Measurements from ENCODE around the gene CCDC30. TPM values are rescaled to one million over a fixed set of nuclear protein-coding genes. Genes with fewer than 3 reads are reported as not detected.
"Not testable (repeated sequence)": the region's sequence is repeated elsewhere in the genome, so short reads cannot be mapped to it uniquely, and the experiment has no call there.

Gene CCDC30
- total RNA-seq, 1 donor from 2014 or later, result 1.8 TPM

- no peak for DNase-seq (ENCODE audit: low read depth)
- H3K27me3 ChIP-seq (ENCODE audit: control insufficient read depth, insufficient read depth, low read length), result no peaks in the 10 kb centered on the region
- no peaks in the 10 kb centered on the region for H3K36me3 ChIP-seq (ENCODE audit: control insufficient read depth, insufficient read depth, low read length)
- no peak overlapping the region for H3K4me3 ChIP-seq (ENCODE audit: low read depth, low read length)
- no peak for TF ChIP-seq CTCF (IDR thresholded peaks at IDR 0.05; ENCODE audit: insufficient read depth, low read length, poor library complexity, severe bottlenecking)
Measured at GRCh38 chr1:42469727-42470126, 6.6 kb downstream of the CCDC30 start.

GRCh38 chr1:42476605-42477004, 13.5 kb downstream of the CCDC30 start:
- TF ChIP-seq CTCF (IDR thresholded peaks at IDR 0.05; ENCODE audit: insufficient read depth, low read length, poor library complexity, severe bottlenecking), result no peak
- Histone ChIP-seq H3K27me3 (ENCODE audit: control insufficient read depth, insufficient read depth, low read length) (no peaks in the 10 kb centered on the region), H3K4me3 (ENCODE audit: low read depth, low read length) (no peak overlapping the region), H3K36me3 (ENCODE audit: control insufficient read depth, insufficient read depth, low read length) (no peaks in the 10 kb centered on the region)
- DNase-seq (ENCODE audit: low read depth), result no peak

GRCh38 chr1:42477354-42477753, 14.3 kb downstream of the CCDC30 start:
- DNase-seq (ENCODE audit: low read depth); H3K36me3 ChIP-seq (ENCODE audit: control insufficient read depth, insufficient read depth, low read length); H3K27me3 ChIP-seq (ENCODE audit: control insufficient read depth, insufficient read depth, low read length); H3K4me3 ChIP-seq (ENCODE audit: low read depth, low read length): not testable (repeated sequence)

- TF ChIP-seq CTCF (IDR thresholded peaks at IDR 0.05; ENCODE audit: insufficient read depth, low read length, poor library complexity, severe bottlenecking), result no peak
- H3K27me3 ChIP-seq (ENCODE audit: control insufficient read depth, insufficient read depth, low read length), result no peaks in the 10 kb centered on the region
- DNase-seq (ENCODE audit: low read depth), result no peak
- no peak overlapping the region for H3K4me3 ChIP-seq (ENCODE audit: low read depth, low read length)
- H3K36me3 ChIP-seq (ENCODE audit: control insufficient read depth, insufficient read depth, low read length), result no peaks in the 10 kb centered on the region
Measured at GRCh38 chr1:42477775-42478174, 14.7 kb downstream of the CCDC30 start.

- DNase-seq (ENCODE audit: low read depth), result no peak
Measured at GRCh38 chr1:42479621-42480020, 16.5 kb downstream of the CCDC30 start.

GRCh38 chr1:42480921-42481320, 17.8 kb downstream of the CCDC30 start:
- H3K27me3 ChIP-seq (ENCODE audit: control insufficient read depth, insufficient read depth, low read length), result no peaks in the 10 kb centered on the region
- TF ChIP-seq CTCF (IDR thresholded peaks at IDR 0.05; ENCODE audit: insufficient read depth, low read length, poor library complexity, severe bottlenecking), result no peak
- DNase-seq (ENCODE audit: low read depth), result no peak

More at GRCh38 chr1:42479621-42480020, 16.5 kb downstream of the CCDC30 start:
- Histone ChIP-seq H3K4me3 (ENCODE audit: low read depth, low read length) (no peak overlapping the region), H3K36me3 (ENCODE audit: control insufficient read depth, insufficient read depth, low read length) (no peaks in the 10 kb centered on the region), H3K27me3 (ENCODE audit: control insufficient read depth, insufficient read depth, low read length) (no peaks in the 10 kb centered on the region)
- TF ChIP-seq CTCF (IDR thresholded peaks at IDR 0.05; ENCODE audit: insufficient read depth, low read length, poor library complexity, severe bottlenecking), result no peak

More at GRCh38 chr1:42480921-42481320, 17.8 kb downstream of the CCDC30 start:
- no peak overlapping the region for H3K4me3 ChIP-seq (ENCODE audit: low read depth, low read length)
- no peaks in the 10 kb centered on the region for H3K36me3 ChIP-seq (ENCODE audit: control insufficient read depth, insufficient read depth, low read length)
